Testis (tissue), 2 donors: ENCODE results near the gene IMMP2L.

Source experiments
- CTCF ChIP-seq, 3 experiments: fragments of 450-650 bp in 2 of 3; fragments of 200-600 bp in 1 of 3; sonication (generic) in 1 of 3; IDR thresholded peaks; one replicate each; pipeline ENCODE4 v1.5.1; 2016 to 2019; ENCODE audit warnings: antibody characterized with exemption in 3 of 3, mild to moderate bottlenecking in 2 of 3, moderate library complexity in 1 of 3
- POLR2A ChIP-seq: fragments of 450-650 bp; IDR thresholded peaks from one replicate; pipeline ENCODE4 v1.6.1; 2017; ENCODE audit warnings: antibody characterized with exemption, mild to moderate bottlenecking, moderate library complexity

GRCh38 chr7:110839866-110840265, 722.4 kb downstream of the IMMP2L start:
- TF ChIP-seq CTCF (IDR thresholded peaks at IDR 0.05) (no peak), POLR2A (no peak)
